NCI-H1436 (cell line): ENCODE data around the gene TTC4.
"Not testable (repeated sequence)": the region's sequence is repeated elsewhere in the genome, so short reads cannot be mapped to it uniquely, and the experiment has no call there.

Source experiments
- DNase-seq: peaks from one replicate; lab custom pipeline; 2025; lab: John Stamatoyannopoulos, UW

The TTC4 gene

DNA sequence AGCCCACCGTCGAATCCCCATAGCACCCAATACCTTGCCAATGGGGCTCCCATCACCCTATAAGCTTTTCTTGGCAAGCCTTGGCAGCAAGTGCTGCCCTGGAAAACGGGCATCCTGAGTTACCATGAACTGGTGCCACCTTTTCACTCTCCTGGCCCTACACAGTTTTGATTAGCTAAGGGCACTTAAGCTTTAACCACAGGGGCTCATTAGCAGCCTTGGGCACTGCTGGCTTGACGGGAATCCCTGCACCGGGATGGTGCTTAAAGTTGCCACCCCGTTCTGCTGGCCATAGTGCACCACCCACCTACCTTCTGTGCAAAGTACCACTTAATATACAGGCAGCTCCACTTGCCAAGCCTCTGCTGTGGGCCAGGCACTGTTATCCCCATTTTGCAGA lies 34.9 kb downstream of the TTC4 start:
- no peak for DNase-seq

DNA sequence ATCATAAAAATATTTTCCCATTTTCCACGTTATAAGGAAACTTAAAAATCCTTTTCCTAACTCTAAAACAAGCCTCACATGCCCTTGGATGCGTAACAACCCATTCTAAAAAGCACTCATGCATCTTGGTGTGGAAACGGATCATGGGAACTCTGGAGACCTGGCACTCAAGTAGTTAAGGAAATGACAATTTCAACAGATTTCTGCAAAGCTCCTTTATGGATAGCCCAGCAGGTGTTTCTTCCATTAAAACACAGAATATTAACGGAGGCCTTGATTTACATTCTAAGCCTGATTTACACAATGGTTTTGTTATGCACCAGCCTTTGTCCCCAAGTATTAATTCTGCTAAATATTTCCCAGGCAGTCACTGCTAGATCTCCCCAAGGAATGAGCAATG lies 35.8 kb downstream of the TTC4 start:
- DNase-seq, result no peak

- no peak for DNase-seq
Measured at GRCh38 chr1:54754045-54754444, 38.4 kb downstream of the TTC4 start.

GRCh38 chr1:54754486-54755285 lies 39.0 kb downstream of the TTC4 start:
- DNase-seq, result no peak

GRCh38 chr1:54757833-54758232 lies 42.2 kb downstream of the TTC4 start:
- no peak for DNase-seq

DNA sequence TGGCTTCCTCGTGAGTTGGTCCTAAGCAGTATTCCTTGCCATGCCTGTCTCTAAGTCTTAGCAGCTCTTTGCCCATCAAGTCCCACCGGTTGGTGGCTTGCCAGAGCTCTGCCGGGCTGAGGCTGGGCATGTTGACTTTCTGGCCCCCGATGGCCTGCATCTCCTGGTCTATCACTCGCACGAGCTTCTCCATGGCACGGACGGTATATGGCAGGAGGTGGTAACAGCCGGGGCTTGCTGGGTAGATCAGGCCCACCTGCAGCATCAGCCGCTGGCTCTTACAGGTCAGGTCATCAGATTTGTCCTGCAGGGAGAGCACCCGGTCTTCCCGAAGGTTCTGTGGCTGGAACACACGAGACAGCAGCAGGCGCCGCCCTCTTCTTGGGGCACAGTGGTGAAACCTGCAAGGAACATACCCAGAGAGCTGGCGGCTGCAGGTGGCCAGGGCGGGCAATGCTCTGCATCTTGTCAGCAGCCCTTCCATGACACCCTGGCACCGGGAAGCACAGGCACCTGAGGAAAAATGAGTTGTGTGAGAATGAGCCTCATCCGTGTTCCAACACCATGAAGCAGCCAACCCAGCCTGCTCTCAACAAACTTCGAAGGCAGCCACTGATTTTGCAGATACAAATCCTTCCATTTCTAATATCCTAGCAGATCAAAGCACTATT lies 43.2 kb downstream of the TTC4 start:
- no peak for DNase-seq

GRCh38 chr1:54763816-54764132 lies 48.1 kb downstream of the TTC4 start:
- DNase-seq, result no peak

- DNase-seq, result peak; percentile 99
Measured at GRCh38 chr1:54764133-54764921, 48.7 kb downstream of the TTC4 start, which contains the start of gene PARS2. Gene PARS2, minus strand, starts transcription at chr1:54764523. Its CDS starts 5,362 bp downstream, at chr1:54759161.

DNA sequence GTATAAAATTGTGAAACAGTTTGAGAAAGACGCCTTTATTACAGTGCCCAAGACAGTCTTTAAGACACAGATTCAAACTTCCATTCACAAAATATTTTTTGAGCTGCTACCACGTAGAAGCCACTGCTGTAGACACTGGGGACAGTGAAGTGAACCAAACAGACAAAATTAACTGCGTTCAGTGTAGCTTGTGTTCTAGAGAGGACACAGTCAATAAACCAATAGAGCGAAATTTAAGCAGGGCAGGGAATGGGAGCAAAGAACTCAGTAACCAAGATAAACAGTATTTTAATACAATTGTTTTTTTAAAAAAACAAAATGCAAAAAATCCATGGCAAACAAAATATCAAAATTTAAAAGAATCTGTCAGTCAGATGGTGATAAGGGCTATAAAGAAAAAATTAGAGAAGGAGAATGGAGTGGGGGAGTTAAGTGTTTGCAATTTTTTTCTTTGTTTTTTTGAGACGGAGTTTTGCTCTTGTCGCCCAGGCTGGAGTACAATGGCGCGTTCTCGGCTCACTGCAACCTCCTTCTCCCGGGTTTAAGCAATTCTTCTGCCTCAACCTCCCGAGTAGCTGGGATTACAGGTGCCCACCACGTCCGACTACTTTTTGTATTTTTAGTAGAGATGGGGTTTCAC lies 49.4 kb downstream of the TTC4 start:
- no peak for DNase-seq

GRCh38 chr1:54766726-54767125 lies 51.1 kb downstream of the TTC4 start:
- DNase-seq, result peak; percentile 84

- no peak for DNase-seq
Measured at GRCh38 chr1:54767526-54767925, 51.9 kb downstream of the TTC4 start.

DNA sequence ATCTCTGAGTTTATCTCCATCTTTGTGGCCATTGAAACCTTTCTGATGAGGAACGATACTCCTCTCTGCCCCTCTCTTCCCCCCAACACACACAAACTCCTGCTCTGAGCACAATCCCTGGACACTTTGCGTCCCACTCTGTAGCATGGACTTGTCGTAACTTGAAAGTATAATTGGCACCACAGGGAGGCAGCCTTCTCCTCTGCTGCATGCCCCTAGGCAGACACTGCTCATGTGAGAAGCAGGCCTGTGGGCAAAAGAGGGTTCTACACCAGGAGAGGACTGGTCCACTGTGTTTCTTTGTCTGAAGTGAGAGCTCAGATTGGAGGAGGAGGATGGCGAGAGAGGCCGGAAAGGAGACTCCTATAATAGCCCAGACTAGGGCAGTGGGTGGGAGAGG lies 52.4 kb downstream of the TTC4 start:
- peak; percentile 13 for DNase-seq

DNA sequence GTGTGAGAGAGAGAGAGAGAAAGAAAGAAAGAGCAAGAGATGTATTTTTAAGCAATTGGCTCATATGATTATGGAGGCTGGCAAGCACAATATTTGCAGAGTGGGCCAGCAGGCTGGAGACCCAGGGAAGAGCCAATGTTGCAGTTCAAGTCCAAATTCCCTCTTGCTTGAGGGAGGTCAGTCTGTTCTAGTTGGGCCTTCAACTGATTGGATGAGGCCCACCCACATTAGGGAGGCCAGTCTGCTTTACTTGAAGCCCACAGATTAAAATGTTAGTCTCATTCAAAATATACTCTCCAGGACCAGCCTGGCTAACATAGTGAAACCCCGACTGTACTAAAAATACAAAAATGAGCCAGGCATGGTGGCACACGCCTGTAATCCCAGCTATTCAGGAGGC lies 57.3 kb downstream of the TTC4 start:
- no peak for DNase-seq

DNA sequence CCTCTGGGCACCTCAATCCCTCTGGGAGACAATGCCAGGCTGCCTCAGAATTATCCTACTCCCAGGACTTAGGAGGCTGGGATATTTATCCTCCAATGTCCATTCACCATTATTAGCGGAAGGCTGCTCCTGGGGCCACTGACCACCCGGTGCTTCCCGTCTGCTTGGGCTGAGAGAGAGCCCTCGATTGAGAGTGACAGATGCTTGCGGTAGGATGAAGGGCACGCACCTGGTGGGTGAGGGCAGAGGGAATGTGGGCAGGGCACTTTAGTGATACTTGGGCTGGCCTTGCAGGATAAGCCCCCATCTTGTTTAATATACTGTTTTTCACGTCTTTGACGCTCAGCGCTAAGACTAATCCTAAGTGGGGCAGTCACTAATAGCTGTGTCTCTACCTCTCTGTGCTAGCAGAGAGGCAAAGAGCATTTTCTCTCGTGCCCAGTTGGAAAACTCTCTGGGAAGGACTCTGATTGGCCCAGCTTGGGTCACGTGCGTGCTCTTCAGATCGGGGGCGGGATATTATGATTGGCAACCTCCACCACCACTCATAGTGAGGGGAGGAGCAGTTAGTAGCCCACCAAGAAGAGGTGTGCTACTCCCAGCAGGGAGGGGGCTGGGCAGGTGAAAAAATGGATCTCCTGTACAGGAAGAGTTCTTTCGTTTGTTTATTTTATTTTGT lies 59.3 kb downstream of the TTC4 start:
- DNase-seq, result peak; percentile 72

GRCh38 chr1:54775828-54776721 lies 60.4 kb downstream of the TTC4 start:
- DNase-seq, result not testable (repeated sequence)

DNA sequence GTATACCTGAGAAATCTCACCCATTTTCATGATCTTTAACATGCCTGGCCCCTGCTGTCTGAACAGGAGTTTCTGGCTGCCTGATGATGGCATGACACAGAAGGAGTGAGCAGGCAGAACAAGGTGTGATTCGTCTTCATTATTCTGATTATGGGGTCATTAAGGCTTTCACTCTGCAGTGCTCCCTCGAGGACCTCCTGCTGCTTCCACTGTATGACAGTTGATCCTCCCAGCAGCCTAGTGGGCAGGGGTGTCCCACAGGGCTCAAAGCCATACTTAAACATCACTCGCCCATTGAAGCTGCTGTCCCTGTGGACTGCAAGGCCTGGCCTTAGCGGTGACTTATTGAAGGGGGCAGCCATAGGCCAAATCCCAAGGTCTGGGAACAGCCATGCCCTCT lies 61.4 kb downstream of the TTC4 start:
- DNase-seq, result peak; percentile 29

DNA sequence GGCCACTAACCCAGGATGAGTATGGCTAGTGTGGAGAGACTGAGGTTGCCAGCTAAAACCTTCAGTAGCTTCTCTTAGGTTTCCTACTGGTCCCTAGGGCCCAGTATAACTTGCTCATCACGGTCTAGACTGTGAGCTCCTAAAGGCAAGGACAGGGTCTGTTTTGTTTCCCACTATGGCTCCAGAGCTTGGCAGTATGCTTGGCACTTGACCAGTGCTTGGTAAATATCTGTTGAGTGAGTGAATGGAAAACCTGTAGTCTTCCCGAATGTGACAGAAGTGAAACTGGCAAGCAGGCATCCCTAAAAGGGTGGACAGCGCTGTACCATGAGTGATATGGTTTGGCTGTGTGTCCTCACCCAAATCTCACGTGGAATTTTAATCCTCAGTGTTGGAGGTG lies 61.8 kb downstream of the TTC4 start:
- no peak for DNase-seq

DNA sequence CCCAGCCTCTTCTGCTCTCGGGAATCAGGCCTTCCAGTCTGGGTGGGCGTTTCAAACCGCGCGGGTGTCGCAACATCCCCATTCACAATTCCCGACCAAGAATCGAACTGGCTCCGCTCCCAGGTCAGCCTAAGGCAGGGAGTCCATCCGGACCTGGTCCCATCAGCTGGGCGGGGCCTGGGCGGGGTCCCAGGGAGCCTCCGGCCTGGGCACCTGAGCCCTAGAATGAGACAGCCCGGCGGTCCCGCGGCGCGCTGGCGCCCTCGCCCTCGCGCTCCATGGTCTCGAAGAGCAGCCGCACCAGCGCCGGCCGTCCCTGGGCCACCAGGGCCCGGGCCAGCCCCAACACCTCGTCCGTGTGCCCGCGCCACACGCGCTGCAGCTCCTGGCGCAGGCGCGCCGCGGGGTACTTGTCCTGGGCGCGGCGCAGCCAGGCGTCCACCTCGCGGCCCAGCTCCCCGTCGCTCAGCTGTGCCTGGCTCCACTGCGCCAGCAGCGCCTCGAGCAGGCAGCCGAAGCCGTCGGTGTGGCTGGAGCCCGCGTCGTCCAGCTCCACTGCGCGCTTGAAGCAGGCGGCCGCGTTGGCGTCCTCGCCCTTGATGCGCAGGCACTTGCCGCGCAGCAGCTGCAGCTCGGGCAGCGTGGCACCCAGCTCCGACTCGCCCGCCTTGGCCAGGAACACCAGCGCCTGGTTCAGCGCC lies 65.5 kb downstream of the TTC4 start:
- no peak for DNase-seq

GRCh38 chr1:54782156-54782555 lies 66.5 kb downstream of the TTC4 start:
- no peak for DNase-seq

DNA sequence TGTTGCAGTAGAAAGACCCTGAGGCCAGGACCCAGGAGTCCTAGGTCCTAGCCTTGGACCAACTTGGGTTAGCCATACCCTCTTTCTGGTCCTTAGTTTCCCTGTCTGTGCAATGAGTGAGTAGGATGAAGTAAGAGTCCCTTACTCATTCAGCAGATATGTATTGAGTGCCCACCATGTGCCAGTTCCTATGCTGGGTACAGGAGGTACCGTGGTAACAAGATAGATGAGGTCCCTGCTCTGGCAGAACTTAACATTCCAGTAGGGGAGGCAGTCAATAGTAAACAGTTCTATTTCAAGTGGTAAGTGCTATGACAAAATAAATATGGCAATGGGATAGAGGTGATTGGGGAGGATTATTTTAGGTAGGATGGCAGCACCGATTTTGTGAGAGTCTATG lies 66.9 kb downstream of the TTC4 start:
- DNase-seq, result no peak
